SU-DHL-6 (cell line): ENCODE measurements around the gene ANP32A.

Experiments used
- CTCF ChIP-seq: fragments of 200-600 bp; sonication (generic); IDR thresholded peaks from one replicate; pipeline ENCODE4 v1.5.1; 2017; ENCODE audit warnings: antibody characterized with exemption, mild to moderate bottlenecking, low read length, moderate library complexity; ENCODE audit not compliant: insufficient read depth, poor library complexity, severe bottlenecking
- EZH2phosphoT487 ChIP-seq: fragments of 200-600 bp; sonication (generic), shearing (Covaris generic); conservative IDR thresholded peaks from 2 replicates; pipeline ENCODE4 v1.6.1; 2018; ENCODE audit warnings: mild to moderate bottlenecking, antibody characterized with exemption, low read length, moderate library complexity, mixed read lengths

GRCh38 chr15:68765602-68766368 is 54.9 kb downstream of the ANP32A start:
- TF ChIP-seq CTCF (no peak), EZH2phosphoT487 (no peak)
